ENCODE data around the gene S1PR4. TPM values are rescaled to one million over a fixed set of nuclear protein-coding genes. Genes with fewer than 3 reads are reported as not detected.
"Not testable (repeated sequence)": the region's sequence is repeated elsewhere in the genome, so short reads cannot be mapped to it uniquely, and the experiment has no call there.

The S1PR4 gene
- total RNA-seq, 1 donor from 2014 or later: 0.89 TPM

DNA sequence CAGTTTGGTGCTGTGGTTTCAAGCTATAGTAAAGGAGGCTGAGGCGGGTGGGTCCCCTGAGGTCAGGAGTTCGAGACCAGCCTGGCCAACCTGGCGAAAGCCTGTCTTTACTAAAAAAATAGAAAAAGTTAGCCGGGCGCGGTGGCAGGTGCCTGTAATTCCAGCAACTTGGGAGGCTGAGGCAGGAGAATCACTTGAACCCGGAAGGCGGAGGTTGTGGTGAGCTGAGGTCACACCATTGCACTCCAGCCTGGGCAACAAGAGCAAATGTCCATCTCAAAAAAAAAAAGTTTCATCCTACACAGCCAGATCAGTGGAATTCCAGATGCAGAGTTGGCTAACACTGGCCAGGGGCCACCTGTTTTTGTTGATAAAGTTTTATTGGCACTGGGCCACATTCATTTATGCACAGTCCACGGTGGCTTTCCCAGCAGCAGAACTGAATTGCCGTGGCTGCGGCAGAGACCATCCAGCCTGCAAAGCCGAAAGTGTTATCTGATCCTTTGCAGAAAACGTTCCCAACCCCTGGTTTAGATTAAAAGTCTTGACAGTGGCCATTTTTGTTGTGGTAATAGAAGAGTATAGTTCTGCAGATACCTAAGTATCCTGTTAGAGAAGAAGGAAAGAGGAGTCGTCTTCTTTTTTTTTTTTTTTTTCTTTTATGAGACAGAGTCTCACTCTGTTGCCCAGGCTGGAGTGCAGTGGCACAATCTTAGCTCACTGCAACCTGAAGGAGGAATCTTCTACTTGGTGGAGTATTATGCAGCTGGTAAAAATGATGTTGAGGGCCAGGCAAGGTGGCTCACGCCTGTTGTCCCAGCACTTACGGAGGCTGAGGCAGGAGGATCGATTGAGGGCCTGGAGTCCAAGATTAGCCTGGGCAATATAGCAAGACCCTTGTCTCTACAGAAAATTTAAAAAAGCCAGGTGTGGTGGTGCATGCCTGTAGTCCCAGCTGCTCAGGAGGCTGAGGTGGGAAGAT lies 15.8 kb downstream of the S1PR4 start:
- no peak for DNase-seq (ENCODE audit: low spot score)

DNA sequence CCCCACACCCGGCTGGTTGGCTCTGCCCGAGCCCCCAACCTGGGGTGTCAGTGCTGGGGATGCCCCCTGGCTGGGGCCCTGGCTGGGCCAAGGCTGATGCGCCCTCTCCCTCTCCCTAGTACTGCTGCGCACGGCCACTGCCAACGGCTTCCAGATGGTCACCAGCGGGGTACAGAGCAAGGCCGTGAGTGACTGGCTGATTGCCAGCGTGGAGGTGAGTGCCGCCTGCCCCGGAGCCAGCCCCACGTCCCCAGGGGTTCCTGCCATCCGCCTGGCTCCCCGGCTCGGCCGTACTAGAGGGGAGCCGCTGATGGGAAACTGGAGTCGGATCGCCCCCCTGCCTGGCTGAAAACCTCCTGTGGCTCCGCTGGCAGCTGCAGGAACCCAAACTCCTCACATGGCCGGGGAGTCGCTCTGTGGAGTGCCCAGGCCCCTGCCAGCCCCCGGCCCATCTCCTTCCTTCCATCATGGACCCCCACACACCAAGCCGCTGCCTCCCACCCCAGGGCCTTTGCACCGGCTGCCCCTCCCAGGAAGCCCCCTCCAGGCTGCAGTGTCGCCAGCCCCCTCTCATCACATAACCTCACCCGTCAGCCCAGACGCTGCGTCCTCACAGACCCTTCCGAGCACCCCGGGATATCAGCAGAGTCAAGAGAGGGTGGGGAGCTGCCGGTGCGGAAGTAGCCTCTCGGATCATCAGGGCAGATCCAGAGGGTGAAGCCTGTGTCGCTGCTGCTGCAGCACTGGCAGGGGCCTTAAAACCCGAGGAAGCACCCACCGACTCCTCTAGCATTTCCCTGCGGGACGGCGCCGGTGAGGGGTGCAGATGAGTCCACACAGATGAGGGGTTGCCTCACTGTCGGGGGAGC lies 17.7 kb downstream of the S1PR4 start:
- DNase-seq (ENCODE audit: low spot score): peak; percentile 39

DNA sequence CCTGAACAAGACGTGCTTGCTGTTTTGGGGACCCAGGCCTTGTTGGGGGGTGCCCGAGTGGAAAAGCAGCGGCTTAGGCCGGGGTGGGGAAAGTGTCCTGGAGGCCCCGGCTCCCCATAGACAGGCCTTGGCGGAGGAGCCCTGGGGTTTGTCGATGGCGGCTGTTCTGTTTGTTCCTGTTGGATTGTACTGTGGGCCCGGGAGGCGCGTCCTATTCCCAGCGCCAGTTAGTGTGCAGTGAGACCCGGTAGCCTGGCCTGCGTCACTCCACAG lies 18.3 kb downstream of the S1PR4 start:
- peak; percentile 36 for DNase-seq (ENCODE audit: low spot score)

DNA sequence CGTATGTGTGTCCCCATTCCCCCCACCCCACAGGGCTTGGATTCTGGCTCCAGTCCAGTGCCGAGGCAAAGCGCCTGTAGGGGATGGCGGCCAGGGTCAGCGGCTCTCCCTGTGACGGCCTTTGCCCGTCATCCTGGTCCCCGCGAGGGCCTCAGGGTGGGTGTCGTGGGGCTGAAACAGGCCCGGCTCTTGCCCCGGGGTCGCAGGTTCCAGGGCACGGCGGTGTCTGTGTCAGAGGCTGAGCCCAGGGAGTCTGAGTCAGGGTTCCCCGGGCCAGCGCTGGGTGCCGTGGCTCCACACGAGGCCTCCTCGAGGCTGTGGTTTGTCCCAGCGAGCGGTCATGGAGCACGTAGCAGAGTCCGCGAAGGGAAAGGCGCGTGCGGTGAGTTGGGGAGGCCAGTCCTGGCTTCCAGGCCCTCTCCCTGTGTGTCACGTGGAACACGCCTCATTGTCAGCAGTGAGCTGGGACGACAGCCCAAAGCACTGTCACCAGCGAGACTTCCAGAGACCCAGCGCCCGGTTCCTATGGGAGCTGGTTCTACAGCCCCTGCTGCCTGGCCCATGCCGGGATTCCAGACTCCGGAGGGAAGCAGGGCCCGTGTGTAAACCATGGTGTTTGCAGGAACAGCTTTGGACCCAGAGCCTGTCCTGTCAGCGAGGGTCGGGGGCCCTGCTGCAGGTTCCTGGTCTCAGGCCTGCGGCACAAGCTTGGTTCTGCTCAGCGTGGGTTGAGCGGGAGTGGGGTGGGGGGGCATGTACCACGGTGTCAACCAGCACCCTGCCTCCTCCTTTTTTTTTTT lies 20.5 kb downstream of the S1PR4 start:
- no peak for DNase-seq (ENCODE audit: low spot score)

DNA sequence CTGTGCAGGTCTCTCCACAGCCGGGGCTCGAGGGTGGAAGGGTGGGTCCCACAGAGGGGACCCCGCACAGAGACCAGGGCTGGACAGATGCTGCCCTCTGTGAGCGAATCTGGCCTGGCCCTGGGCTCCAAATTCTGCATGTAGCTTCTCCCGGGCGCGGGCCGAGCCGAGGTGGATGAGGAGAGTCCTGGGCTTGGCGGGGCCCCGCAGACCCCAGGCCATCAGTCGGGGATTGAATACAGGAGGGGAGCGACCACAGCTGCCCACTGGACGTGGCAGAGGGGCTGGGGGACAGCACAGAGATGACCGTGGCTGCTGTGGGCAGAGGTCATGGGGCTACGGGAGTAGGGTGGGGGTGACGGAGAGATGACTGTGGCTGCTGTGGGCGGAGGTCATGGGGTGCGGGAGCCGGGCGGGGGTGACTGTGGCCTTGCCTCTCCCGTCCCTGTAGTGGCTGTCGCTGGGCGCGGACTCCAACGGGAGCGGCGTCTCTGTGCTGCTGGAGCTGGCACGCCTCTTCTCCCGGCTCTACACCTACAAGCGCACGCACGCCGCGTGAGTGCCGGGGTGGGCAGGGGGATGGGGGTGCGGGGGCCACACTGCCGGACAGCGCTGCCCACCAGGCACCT lies 22.6 kb downstream of the S1PR4 start:
- peak; percentile 34 for DNase-seq (ENCODE audit: low spot score)

DNA sequence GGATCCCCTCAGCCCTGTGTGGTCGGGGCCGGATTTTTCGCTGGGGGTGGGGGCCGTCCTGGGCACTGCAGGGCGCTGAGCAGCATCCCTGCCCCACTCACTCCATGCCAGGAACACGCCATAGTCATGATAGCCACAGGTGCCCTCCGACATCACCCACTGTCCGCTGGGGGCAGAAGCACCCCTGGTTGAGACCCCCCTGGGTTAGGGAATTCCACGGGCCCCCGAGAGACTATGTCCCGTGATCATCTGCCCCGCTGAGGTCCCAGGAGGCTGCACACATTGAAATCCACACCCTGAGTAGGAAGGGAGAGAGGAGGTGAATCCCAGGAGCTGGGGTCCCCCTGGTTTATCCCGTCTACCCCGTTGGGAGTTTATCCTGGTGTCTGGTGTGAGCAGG lies 23.3 kb downstream of the S1PR4 start:
- DNase-seq (ENCODE audit: low spot score): peak; percentile 37

DNA sequence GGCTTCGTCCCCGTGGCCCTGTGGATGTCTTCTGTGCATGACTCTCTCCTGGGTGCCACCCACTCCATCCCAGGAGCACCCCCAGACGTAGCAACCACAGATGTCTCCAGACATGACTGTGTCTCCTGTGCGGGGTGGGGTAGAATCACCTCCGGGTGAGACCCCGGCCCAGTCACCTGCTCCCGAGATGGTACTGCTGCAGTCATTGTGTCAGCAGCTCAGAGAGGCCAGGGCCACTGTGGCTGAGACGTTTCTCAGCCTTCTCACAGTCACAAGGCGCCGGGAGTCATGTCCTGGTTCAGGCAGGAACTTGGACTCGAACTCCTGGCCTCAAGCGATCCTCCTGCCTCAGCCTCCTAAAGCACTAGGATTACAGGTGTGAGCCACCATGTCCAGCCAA lies 23.8 kb downstream of the S1PR4 start:
- DNase-seq (ENCODE audit: low spot score): peak; percentile 32

DNA sequence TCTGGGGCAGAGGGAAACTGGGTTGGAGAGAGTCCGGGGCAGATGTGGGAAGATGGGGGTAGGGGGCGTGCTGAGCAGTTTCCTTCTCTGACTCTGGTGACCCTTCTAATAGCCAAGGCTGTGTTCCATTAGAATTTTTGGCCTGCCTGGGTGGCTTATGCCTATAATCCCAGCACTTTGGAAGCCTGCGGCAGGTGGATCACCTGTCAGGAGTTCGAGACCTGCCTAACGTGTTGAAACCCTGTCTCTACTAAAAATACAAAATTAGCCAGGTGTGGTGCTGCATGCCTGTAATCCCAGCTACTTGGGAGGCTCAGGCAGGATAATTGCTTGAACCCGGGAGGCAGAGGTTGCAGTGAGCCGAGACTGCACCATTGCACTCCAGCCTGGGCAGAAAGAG lies 24.3 kb downstream of the S1PR4 start:
- not testable (repeated sequence) for DNase-seq (ENCODE audit: low spot score)

DNA sequence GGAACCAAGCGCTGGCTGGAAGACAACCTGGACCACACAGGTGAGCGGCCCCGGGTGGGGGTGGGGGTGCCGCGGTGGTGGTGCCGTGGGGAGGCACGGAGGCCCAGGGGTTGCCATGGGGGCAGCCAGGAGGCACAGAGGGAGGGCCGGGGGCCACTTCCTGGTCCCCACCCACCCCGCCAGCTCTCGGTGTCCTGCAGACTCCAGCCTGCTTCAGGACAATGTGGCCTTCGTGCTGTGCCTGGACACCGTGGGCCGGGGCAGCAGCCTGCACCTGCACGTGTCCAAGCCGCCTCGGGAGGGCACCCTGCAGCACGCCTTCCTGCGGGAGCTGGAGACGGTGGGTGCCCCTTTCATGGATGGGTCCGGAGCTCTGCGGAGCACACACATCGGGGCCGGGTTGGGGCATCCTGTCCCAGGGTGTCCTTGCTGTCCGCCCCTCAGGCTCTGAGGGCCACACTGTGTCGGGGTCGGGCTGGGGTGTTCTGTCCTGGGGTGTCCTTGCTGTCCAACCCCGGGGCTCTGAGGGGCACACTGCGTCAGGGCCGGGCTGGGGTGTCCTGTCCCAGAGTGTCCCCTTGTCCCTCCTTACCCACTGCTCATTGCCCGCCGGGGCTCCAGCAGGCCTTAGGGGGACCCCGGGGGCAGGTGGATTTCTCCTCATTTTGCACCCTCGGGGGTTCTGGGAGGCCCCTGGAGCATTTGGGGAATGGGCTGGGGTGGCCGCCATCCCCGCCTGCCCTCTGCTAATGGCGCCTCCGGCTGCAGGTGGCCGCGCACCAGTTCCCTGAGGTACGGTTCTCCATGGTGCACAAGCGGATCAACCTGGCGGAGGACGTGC lies 25.5 kb downstream of the S1PR4 start:
- DNase-seq (ENCODE audit: low spot score): peak; percentile 38

DNA sequence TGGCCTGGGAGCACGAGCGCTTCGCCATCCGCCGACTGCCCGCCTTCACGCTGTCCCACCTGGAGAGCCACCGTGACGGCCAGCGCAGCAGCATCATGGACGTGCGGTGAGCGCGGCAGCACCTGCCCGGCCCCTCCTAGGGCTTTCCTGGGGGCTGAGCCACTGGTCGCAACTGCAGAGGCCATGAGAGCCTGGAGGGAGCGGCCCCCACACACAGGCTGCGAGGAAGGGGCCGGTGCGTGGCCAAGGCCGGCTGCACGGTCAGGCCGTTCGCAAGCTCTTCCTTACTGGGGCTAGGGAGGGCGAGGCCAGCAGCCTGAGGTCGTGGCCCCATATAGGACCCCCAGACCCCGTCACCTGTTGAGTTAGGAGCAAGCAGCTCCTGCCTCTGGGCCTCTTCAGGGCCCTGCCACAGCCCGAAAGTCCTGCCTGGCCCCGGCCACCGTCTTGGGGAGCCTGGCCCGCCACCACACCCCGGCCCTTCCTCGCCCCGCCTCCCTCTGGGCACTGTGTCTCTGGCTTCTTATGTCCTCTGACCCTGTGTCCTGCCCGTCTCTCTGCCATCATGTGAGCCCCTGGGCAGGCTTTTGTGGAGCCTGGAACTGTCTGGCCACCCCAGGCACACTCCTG lies 26.2 kb downstream of the S1PR4 start:
- DNase-seq (ENCODE audit: low spot score): no peak

DNA sequence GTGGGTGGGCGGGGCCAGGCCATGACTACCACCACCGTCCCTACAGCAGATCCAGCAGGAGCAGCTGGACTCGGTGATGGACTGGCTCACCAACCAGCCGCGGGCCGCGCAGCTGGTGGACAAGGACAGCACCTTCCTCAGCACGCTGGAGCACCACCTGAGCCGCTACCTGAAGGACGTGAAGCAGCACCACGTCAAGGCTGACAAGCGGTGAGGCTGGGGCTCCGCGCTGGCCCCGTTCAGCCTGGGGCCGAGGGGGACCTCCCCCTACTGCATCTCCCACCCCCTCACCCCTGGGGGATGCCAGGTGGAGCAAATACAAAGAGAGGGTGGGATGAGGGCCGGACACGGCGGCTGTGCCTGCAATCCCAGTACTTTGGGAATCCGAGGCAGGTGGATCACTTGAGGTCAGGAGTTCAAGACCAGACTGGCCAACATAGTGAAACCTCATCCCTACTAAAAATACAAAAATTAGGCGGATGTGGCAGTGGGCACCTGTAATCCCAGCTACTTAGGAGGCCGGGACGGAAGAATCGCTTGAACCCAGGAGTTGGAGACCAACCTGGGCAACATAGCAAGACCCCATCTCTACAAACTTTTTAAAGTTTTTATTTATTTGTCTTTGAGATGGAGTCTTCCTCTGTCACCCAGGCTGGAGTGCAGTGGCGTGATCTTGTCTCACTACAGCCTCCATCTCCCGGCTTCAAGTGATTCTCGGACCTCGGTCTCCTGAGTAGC lies 27.8 kb downstream of the S1PR4 start:
- DNase-seq (ENCODE audit: low spot score): no peak

DNA sequence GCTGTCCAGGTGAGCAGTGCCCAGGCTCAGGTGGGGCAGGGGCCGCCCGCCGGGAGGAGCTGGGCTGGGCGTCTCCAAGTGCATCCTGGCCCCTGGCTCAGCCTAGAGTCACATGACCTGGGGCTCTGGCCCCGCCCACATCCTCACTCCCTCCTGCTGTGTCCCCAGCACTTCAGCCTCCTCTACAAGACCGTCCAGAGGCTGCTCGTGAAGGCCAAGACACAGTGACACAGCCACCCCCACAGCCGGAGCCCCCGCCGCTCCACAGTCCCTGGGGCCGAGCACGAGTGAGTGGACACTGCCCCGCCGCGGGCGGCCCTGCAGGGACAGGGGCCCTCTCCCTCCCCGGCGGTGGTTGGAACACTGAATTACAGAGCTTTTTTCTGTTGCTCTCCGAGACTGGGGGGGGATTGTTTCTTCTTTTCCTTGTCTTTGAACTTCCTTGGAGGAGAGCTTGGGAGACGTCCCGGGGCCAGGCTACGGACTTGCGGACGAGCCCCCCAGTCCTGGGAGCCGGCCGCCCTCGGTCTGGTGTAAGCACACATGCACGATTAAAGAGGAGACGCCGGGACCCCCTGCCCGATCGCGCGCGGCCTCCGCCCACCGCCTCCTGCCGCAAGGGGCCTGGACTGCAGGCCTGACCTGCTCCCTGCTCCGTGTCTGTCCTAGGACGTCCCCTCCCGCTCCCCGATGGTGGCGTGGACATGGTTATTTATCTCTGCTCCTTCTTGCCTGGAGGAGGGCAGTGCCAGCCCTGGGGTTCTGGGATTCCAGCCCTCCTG lies 29.1 kb downstream of the S1PR4 start:
- DNase-seq (ENCODE audit: low spot score): peak; percentile 40

DNA sequence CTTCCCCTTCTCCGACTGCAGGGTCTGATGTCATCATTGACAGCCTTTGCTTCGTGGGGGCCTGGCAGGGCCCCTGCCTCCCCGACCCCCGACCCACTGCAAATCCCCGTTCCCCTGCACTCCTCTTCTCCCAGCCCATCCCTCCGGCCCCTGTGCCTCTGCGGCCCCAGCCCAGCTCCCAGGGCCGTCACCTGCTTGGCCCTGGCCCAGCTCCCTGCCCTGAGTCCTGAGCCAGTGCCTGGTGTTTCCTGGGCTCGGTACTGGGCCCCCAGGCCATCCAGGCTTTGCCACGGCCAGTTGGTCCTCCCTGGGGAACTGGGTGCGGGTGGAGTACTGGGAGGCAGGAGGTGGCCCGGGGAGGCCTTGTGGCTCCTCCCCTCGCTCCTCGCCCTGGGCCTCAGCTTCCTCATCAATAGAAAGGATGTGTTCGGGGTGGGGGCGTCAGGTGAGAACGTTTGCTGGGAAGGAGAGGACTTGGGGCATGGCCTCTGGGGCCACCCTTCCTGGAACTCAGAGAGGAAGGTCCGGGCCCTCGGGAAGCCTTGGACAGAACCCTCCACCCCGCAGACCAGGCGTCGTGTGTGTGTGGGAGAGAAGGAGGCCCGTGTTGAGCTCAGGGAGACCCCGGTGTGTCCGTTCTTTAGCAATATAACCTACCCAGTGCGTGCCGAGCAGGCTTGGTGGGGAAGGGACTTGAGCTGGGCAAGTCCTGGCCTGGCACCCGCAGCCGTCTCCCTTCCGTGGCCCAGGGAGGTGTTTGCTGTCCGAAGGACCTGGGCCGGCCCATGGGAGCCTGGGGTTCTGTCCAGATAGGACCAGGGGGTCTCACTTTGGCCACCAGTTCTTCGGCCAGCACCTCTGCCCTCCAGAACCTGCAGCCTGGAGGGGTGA lies 30.0 kb downstream of the S1PR4 start:
- peak; percentile 35 for DNase-seq (ENCODE audit: low spot score)

DNA sequence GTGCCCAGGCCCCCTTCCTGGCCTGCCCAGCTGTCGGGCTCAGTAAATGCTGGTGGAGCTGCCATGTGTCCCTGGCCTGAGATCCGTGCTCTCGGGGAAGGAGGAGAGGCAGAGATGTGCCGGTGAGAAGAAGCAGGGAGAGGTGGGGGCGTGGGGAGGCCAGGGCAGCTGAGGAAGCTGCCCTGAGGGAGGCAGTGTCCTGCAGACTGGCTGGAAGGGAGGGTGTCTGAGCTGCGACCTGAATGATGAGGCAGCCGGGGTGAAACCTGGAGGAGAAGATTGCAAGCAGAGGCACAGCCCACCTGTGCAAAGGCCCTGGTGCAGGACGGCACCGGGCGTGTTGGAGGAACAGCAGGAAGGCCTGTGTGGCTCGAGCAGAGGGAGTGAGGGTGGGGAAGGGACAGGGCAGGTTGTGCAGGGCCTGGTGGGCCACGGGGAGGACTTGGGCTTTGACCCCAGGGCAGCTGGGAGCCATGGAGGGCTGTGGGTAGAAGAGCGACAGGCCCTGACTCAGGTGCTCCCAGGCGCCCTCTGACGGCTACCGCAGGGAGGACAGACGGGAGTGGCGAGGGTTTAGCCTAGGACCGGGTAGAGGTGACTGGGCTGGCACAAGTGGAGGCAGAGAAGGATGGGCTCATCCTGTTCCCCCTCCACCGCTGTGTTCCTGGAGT lies 31.9 kb downstream of the S1PR4 start:
- DNase-seq (ENCODE audit: low spot score): no peak

DNA sequence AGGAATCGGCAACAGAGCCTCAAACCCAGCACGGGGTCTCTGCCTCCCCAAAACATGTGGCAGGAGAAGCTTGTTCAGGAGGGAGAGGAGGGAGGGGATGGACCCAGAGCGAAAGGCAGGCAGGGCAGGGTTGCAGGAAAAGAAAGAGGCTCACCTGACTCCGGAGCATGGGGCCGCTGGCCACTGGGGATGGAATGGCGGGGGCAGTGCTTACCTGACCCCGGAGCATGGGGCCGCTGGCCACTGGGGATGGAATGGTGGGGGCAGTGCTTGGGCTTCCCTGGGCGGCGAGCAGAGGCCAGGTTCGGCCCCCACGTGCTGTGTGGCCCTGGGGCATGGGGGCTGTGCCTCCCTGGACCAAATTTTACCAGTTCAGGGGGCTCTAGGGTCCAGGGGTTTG lies 32.6 kb downstream of the S1PR4 start:
- no peak for DNase-seq (ENCODE audit: low spot score)

DNA sequence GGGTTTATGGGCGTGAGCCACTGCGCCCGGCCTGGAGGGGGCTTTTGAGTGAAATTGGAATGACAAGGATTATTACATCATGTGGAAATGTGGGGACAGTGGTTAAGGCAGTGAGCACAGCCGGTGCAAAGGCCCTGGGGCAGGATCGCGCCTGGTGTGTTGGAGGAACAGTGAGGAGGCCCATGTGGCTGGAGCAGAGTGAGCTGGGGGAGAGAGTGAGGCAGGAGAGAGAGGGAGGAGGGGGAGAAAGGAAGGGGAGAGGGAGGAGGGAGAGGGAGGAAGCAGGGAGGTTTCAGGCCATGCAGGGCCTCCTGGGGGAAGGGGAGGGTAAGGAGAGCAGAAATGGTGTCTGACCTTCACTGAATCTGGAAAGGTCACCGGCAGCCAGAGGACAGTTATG lies 34.6 kb downstream of the S1PR4 start:
- no peak for DNase-seq (ENCODE audit: low spot score)

DNA sequence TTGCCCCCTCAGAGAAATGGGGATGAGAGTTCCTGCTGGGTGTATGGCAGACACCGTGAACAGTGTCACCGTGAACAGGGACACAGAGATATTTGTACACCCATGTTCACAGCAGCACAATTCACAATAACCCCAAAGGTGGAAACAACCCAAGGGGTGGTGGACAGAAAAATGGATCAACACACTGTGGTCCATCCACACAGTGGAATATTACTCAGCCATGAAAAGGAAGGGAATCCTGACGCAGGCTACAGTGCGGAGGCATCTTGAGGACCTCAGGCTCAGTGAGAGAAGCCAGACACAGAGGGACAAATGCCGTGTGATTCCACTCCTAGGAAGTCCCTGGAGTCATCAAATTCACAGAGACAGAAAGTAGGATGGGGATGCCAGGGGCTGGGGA lies 38.3 kb downstream of the S1PR4 start:
- DNase-seq (ENCODE audit: low spot score): no peak

Measured in ureter (tissue), 1 donor.